WI38 (cell line): ENCODE data around the gene FRMD6.

Source experiments
- H3K4me3 ChIP-seq: 2 replicates; pipeline ENCODE4 v1.5.1; 2011; ENCODE audit warnings: low read depth, mild to moderate bottlenecking, control low read depth, low read length
- TF ChIP-seq, protein P1 (sequence below): IDR thresholded peaks from 2 replicates; pipeline ENCODE4 v1.5.1; 2012; ENCODE audit warnings: low read depth, mild to moderate bottlenecking, control low read depth, low read length

FRMD6 gene

DNA sequence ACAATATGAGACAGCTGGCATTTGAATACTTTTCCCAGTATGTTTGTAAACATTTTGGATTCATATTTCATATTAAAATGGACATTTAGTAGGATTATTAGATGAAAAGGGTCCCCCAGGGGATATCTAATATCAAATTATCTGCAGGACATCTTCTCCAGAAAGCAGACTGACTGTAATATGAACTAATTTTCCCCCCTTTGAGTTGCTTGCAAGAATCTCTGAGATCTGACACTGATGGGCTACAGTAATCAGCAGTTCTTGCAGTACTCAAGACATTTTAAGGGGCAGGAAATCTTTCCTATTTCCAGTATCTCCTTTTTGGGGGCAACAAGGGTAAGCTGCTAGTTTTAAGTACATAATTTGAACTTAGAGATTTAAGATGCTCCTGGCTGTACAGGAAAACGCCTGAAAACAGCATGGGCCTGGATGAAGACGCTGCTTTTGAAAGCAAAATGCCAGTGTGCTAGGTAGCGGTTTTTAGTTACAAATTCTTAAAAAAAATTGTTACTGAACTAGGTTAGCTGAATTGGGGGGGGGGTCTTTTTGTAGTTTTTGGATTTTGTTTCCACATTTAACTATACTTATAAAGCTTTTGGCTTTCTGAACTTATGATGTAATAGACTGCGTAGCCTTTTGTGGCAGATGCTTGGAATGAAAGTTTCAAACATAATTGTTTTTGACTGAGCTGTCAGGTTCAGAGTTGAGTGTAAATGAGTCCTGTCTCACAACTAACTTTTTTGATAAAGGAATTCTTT, 2.2 kb downstream of the FRMD6 start:
- peak overlapping the region; percentile 93 for H3K4me3 ChIP-seq
- TF ChIP-seq, protein P1, sequence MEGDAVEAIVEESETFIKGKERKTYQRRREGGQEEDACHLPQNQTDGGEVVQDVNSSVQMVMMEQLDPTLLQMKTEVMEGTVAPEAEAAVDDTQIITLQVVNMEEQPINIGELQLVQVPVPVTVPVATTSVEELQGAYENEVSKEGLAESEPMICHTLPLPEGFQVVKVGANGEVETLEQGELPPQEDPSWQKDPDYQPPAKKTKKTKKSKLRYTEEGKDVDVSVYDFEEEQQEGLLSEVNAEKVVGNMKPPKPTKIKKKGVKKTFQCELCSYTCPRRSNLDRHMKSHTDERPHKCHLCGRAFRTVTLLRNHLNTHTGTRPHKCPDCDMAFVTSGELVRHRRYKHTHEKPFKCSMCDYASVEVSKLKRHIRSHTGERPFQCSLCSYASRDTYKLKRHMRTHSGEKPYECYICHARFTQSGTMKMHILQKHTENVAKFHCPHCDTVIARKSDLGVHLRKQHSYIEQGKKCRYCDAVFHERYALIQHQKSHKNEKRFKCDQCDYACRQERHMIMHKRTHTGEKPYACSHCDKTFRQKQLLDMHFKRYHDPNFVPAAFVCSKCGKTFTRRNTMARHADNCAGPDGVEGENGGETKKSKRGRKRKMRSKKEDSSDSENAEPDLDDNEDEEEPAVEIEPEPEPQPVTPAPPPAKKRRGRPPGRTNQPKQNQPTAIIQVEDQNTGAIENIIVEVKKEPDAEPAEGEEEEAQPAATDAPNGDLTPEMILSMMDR: no peak

DNA sequence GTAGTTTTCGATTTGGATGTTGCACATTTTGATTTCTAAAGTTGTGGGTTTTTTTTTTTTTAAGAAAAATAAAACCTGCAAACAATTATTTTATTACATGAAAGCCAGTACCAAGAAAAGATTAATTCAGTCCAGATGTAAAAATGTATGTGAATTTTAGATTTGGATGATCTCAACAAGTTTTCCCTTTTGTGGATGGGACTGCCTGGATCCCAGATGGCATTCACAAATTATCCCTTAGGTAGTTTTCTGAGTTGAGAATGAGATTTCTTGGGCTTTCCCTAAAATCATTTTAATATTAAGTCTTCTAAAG, 2.8 kb downstream of the FRMD6 start:
- TF ChIP-seq, protein P1: no peak
- H3K4me3 ChIP-seq: peak overlapping the region; percentile 93

DNA sequence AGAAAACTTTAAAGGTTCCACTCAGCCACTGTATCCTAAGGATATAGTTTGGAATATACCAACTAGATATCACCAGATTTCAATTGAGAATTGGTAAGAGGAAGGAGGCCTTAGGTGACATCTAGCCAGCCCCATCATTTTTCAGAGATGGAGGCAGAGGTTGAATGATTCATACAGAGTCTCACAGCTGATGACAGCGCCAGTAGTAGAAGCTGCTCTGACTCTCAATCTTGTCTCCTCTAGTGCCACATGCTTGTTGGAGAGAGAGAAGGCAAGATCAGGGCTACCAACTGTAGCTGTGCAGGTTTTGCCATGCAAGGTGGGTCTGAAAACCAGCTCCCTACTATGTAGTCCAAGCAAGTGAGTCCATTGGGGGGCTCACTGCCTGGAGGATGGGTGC, 6.1 kb downstream of the FRMD6 start:
- TF ChIP-seq, protein P1: no peak
- no peak overlapping the region for H3K4me3 ChIP-seq

DNA sequence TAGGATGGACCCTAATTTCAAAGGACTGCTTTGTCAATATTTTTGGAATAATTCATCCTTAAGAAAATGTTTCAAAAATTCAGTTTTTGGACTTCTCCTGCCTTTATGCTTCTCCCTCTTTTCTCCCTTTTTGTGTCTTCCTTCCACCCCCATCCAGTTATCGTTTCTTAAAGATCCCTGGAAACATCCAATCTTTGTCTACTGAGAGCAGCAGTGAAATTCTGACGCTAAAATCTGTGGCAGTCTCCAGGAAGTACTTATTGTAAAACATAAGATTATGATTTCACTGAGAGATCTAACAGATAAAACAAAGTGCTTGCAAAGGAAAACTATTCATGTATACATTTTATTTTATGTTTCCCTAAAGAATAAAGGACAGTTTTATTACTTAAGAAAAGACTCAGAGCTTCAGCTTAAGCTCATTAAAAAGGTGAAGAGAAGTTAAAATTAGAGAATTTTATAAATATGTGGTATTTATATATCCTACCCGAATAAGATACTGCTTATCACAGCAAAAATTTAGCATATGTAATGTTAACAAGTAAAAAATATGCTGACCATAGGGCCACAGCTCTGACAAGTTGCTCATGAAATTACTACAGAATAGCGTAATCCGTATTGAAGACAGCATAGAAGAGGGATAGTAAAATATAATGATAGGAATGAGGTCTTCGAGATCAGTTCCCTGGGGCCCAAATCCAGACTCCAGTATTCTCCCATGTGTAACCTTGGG, 6.9 kb downstream of the FRMD6 start:
- H3K4me3 ChIP-seq: no peak overlapping the region
- TF ChIP-seq, protein P1: no peak

DNA sequence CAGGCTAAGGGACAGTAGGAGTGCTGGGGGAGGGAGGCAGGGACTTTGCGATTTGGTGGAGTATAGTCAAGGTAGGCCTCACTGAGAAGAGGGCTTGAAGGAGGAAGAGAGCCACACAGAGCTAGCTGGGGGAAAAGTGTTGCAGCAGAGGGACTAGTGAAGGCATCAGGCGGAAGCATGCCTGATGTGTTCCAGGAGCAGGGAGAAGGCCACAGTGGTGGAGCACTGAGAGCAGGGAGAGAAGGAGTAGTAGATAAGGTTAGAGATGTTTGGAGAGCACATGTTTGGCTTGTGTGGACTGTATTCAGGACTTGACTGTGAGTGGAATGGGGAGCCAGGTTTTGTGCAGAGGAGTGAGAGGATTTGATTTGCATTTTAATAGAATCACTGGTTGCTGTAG, 9.0 kb downstream of the FRMD6 start:
- TF ChIP-seq, protein P1: no peak
- H3K4me3 ChIP-seq: no peak overlapping the region

DNA sequence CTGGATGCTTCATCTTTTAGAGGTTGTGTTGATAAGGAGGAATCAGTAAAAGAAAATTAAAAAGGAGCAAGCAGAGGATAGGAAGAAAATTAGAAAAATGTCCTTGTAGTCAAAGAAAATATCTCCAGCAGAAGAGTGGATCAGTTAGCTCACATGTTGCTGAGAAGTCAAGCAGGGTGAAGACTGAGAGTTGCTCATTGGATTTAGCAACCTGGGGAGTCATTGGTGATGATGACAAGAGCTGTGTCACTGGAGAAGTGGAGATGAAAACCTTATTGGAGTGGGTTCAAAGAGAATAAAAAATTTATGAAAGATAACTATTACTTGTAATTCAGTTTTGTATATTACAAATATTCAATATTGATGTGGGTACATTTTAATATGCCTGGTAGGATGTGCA, 9.8 kb downstream of the FRMD6 start:
- TF ChIP-seq, protein P1: no peak
- no peak overlapping the region for H3K4me3 ChIP-seq

DNA sequence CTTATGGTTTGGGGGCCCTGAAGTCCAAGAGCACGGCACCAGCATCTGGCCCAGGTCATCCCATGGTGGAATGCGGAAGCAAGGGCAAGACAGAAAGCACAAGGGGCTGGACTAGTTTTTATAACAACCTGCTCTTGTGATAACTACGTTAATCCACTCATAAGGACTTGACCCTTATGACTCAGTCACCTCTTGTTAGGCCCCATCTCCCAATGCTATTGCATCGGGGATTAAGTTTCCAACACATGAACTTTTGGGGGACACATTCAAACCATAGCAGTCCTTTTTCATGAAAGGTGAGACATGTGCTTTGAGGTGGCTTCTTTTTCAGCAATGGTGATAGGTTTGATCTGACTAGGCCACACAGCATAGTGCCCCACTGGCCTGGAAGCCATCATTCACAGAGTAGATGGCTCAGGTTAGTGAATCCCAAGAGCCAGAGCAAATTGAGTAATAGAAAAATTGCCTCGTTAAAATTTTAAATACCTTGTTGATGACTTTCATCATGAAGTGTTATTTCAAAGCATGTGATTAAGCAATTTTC, 12.1 kb downstream of the FRMD6 start:
- no peak overlapping the region for H3K4me3 ChIP-seq
- TF ChIP-seq, protein P1: no peak
